NCI-H2196 treated with DMSO at 0.1 percent for 48 hours (cell line): ENCODE data around the gene VWC2.
"Not testable (repeated sequence)": the region's sequence is repeated elsewhere in the genome, so short reads cannot be mapped to it uniquely, and the experiment has no call there.

Source experiments
- DNase-seq: peaks from one replicate; lab custom pipeline; 2025; ENCODE audit not compliant: unreplicated experiment; lab: John Stamatoyannopoulos, UW

Gene VWC2

DNA sequence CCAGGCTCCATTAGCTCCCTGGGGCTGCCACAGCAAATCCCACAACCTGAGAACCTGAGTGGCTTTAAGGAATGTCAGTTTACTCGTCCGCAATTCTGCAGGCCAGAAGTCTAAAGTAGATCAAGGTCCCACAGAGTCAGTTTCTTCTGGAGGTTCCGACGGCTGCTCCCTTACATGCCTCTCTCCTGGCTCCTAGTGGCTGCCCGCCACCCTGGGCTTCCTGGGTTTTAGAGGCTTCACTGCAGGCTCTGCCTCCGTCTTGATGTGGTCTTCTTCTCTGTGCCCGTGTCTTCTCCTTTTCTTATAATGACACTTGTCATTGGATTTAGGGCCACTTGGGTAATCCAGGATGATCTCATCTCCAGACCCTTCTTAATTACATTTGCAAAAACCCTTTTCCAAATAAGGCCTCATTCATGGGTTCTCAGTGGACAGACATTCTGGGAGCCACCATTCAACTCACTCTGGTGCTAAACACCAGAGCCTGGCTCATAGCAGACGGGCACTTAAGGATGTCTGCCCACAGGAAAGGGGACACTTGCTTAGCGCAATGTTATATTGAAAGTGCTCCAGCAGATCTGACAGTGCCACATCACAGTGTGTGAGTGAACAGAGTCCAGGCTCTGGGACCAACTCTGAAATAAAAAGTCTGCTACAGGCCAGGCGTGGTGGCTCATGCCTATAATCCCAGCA, 77.6 kb downstream of the VWC2 start:
- no peak for DNase-seq

DNA sequence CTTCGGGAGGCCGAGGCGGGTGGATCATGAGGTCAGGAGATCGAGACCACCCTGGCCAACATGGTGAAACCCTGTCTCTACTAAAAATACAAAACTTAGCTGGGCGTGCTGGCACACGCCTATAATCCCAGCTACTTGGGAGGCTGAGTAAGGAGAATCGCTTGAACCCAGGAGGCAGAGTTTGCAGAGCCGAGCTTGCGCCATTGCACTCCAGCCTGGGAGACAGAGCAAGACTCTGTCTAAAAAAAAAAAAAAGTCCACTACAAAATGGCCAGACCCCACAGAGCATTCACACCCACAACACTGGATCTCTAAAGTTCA, 78.1 kb downstream of the VWC2 start:
- not testable (repeated sequence) for DNase-seq

DNA sequence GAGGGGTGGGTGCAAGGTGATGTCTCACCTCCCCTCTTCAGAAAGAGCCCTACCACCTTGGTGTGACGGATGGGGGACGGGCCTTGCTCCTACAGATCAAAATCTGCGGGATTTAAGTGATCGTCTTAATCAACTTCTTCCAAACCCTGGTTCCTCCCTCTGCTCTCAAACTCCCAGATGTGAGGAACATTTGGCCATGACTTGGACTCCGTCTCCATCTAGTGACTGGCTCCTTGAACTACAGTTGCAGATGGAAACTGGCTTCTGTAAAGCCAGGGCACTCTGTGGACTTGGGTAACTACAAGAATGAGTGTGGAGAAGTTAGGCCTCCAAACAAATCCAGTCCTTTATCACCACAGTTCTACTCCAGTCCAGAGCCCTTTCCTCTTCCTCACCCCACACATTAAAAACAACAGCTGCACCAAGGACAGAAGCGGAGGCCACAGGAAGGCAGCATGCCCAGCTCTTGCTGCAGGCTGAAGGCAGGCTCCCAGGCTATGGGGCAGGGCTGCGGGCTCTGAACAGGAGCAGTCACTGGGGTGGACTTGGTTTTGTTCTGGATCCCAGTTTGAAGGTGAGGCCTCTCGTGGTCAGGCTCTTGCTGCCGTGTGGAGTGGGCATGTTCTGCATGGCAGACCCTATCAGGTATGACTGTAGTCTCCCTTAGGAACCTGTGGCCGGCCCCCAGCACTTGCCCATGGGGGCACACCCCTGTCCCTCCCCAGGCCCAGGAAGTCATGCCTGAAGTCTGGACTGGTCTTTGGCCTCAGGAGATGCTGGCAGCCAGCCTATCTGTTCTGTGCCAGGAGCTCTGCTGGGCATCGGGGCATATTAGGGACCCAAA, 79.4 kb downstream of the VWC2 start:
- peak; percentile 27 for DNase-seq

DNA sequence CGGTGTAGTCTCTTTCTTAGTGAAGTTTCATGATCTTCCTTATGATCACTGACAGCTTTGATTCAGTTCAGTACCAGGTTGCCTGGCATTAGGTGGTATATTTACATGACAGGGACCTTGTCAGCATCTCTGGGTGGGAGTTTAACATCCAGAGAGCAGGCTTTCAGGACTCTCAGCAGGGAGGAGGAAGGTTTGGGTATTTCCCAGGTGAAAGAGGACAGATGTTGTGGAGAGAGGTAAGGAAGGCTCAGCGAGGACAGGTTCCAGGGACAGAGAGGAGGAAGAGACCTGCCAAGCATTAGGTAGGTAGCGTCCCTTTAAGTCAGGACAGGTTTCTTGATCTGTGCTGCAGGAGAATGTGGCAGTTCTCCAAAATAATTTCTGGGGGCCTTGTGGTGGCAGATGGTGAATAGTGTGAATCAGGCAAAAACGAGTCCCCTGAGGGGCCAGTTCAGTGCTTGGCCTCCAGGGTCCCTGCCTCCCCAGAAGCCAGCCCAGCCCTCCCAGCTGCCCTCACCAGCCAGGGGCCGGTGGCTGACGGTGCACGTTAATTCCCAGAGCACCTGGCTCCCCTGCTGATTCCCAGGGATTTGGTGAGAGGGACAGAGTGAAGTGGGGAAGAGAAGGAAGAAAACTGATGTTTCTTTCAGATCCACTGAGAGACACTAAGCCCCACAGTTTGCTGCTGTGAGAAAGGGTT, 82.0 kb downstream of the VWC2 start:
- DNase-seq = no peak

GRCh38 chr7:49860293-49860692, 86.9 kb downstream of the VWC2 start:
- DNase-seq = no peak

DNA sequence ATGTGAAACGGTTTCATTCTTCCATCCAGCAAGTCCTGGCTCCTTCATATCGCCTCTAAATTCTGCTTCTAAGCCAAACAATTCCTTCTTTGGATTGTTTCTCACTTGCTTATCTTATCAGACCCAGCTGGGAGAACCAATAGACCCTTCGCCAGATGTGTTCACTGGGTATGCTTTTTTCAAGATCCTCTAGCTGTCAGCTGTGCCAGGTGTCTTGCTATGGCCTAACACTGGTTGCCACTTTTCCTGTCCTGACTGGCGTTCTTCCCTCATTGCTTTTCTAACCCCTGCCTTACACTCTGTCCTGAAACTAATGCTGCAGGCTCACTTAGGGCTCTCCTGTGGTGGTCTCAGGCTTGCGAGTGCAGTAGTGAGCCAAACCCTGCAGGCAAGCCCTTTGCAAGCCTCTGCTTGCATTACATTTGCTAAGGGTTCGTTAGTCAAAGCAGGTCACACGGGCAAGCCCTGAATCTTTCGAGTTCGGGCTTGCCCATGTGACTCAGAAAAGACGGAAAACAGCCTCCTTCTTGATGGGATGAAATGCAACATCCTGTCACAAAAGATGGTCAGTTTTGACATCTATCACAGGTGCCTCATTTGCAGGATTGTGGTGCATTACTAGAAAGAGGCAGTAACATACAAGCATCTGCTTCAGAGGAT, 92.8 kb downstream of the VWC2 start:
- no peak for DNase-seq

- DNase-seq = no peak
Measured at GRCh38 chr7:49866910-49867309, 93.5 kb downstream of the VWC2 start.

DNA sequence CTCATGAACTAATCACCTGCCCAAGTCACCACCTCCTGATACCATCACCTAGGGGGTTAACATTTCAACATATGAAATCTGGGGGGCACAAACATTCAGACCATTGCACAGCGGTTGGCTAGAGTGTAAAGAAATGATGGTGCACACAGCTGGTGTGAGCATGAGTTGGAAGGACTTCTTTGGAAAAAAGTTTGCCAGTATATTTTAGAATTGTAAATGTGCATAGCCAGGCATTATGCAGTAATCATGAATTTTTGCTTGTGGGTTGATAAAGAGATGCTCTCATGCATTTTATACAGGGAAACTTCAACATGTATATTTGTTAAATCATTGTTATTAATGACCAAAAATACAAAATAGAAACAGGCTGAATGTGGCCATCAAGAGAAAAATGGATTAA, 100.0 kb downstream of the VWC2 start:
- DNase-seq = no peak

GRCh38 chr7:49875336-49875735, 101.9 kb downstream of the VWC2 start:
- DNase-seq = no peak

DNA sequence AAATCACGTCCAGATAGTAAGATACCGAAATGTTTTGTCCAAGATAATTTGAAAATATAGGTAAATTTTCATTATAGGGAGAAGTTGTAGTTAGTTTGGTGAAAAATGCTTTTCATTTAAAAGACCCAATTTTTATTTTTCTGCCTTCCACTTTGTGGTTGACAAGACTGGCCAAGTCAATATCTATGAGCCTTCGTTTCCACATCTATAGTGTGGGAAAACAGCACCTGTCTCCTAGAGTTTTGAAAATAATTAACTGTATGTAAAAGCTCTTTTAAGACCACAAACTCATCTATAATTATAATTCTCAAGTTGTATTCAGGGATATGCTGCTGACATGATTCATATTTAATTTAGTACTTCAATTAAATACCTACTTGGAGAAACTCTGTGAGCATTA, 102.8 kb downstream of the VWC2 start:
- DNase-seq = no peak

- DNase-seq = no peak
Measured at GRCh38 chr7:49878089-49878488, 104.7 kb downstream of the VWC2 start.

- no peak for DNase-seq
Measured at GRCh38 chr7:49878627-49879026, 105.2 kb downstream of the VWC2 start.

DNA sequence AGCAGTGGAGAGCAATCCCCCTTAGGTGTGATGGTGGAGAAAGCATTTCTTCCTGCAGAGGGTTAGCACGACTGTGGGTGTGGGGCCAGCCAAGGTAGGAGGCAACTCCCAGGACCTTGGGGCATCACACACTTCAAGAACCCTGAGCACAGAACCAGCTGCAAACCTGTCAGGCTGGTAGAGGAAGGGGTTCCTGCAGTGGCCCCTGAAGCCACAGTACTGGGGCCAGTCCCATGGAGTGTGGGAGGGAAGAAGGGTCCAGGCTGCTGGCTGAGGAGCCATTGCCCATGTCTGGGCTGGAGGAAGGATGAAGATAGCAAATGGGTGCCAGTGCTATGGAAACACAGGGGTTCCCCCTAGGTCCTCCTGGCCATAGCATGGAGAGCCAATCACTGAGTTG, 110.5 kb downstream of the VWC2 start:
- no peak for DNase-seq

GRCh38 chr7:49885593-49886285, 112.3 kb downstream of the VWC2 start:
- no peak for DNase-seq

- DNase-seq = no peak
Measured at GRCh38 chr7:49892481-49892880, 119.0 kb downstream of the VWC2 start.

DNA sequence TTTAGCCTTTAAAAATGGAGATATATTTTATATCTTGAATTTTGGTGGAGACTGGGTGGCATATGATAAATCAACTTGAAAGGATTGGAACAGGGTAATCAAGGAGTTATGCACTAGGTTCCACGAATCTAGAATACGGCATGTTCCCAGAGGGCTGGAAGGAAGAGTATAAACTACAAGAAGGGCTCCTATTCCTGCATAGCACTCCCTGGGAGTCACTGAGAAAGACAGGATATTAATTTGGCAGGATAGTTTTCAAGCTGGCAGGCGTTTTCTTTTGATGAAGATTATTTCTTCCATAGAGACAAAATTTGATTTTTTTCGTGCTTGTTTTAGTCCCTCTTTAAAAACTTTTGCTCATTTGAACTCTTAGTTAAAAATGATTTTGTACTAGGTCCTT, 119.7 kb downstream of the VWC2 start:
- DNase-seq = no peak

- DNase-seq = no peak
Measured at GRCh38 chr7:49894543-49894942, 121.1 kb downstream of the VWC2 start.

DNA sequence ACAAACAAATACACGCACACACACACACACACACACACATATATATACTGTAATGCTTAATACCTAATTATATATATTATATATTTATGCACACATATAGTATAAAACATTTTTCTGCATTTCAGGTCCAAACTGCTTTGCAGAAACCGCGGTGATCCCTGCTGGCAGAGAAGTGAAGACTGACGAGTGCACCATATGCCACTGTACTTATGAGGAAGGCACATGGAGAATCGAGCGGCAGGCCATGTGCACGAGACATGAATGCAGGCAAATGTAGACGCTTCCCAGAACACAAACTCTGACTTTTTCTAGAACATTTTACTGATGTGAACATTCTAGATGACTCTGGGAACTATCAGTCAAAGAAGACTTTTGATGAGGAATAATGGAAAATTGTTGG, 138.5 kb downstream of the VWC2 start:
- no peak for DNase-seq

- no peak for DNase-seq
Measured at GRCh38 chr7:49926720-49927119, 153.3 kb downstream of the VWC2 start.

DNA sequence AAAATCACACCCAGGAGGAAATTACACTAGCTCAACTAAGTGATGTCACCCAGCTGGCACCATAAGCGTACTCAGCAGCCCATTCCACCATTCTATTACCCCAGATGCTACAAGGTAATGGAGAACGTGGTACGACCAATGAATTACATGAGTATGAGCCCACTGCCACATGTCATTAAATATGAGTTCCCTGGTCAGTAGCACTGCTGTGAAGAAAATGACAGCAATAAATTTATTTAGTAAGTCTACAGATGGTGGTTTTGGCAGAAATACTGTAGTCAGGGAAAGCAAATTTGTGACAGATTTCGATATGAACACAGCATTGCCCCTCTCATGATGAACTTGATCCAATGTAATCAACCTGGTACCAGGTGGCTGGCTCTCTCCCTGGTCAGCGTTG, 154.2 kb downstream of the VWC2 start:
- DNase-seq = no peak

- no peak for DNase-seq
Measured at GRCh38 chr7:49928787-49929186, 155.3 kb downstream of the VWC2 start.
